ENCODE data around the gene C12orf57. TPM values are rescaled to one million over a fixed set of nuclear protein-coding genes. Genes with fewer than 3 reads are reported as not detected.
A peak's percentile ranks its signal among the peaks of the same experiment; 100 is the strongest.

The C12orf57 gene
- total and polyA plus RNA-seq, 2 of the 13 experiments (the other 11 are each of a cell fraction or from before 2014, with no cell fraction given), result 84.0 to 287 TPM

GRCh38 chr12:6970096-6970527, 26.3 kb downstream of the C12orf57 start (continued):
- TF ChIP-seq ARID4A (CRISPR knock-in tag; IDR thresholded peaks at IDR 0.05; ENCODE audit: borderline replicate concordance) (no peak), ARID5B (CRISPR knock-in tag; IDR thresholded peaks at IDR 0.05) (no peak), EED (CRISPR knock-in tag; IDR thresholded peaks at IDR 0.05) (0 out of 2 replicates have a peak, but pooled peaks have one; percentile 42), YEATS2 (CRISPR knock-in tag; IDR thresholded peaks at IDR 0.05; ENCODE audit: borderline replicate concordance) (no peak), NR0B2 (CRISPR knock-in tag; IDR thresholded peaks at IDR 0.05) (0 out of 2 replicates have a peak, but pooled peaks have one; percentile 18), ATM (IDR thresholded peaks at IDR 0.05; ENCODE audit: borderline replicate concordance) (no peak), NR2F6 (IDR thresholded peaks at IDR 0.05) (peak; percentile 91), NR2F6 (CRISPR knock-in tag; IDR thresholded peaks at IDR 0.05) (peak; percentile 93), YY1 (IDR thresholded peaks at IDR 0.05; ENCODE audit: insufficient read depth, insufficient replicate concordance, low read depth, low read length) (peak; percentile 66), CCAR2 (optimal IDR thresholded peaks at IDR 0.05; ENCODE audit: low read depth, low read length) (no peak), STAT5B (CRISPR knock-in tag; IDR thresholded peaks at IDR 0.05) (no peak), ZNF616 (CRISPR knock-in tag; IDR thresholded peaks at IDR 0.05; ENCODE audit: low read depth) (no peak), ZNF703 (CRISPR knock-in tag; IDR thresholded peaks at IDR 0.05; ENCODE audit: borderline replicate concordance) (0 out of 2 replicates have a peak, but pooled peaks have one; percentile 7), ZNF317 (CRISPR knock-in tag; IDR thresholded peaks at IDR 0.05) (no peak), KMT2B (CRISPR knock-in tag; IDR thresholded peaks at IDR 0.05) (no peak), ZNF773 (CRISPR knock-in tag; IDR thresholded peaks at IDR 0.05; ENCODE audit: borderline replicate concordance) (no peak), NFAT5 (CRISPR knock-in tag; IDR thresholded peaks at IDR 0.05) (peak; percentile 15; the same call in 1 of the 2 replicates)
